ENCODE results near the gene DUSP22.

- TF ChIP-seq CTCF (conservative IDR thresholded peaks at IDR 0.05) (no peak), ZFX (IDR thresholded peaks at IDR 0.05) (no peak)
Measured at GRCh38 chr6:367298-367794, 75.1 kb downstream of the DUSP22 start.
